Thyroid gland (tissue), 4 donors: Measurements from ENCODE around the gene KCNQ2. TPM values are rescaled to one million over a fixed set of nuclear protein-coding genes. Genes with fewer than 3 reads are reported as not detected.

ENCODE experiments used
- DNase-seq, 2 donors: peaks; one replicate each; pipeline ENCODE4 v3.0.0-alpha.2; 2019
- H3K27ac ChIP-seq, 3 donors: fragments of 200-600 bp; sonication (generic); 1 replicate in 2 of 3; 2 replicates in 1 of 3; pipeline ENCODE4 v1.5.1; 2016 to 2019; ENCODE audit warnings: mild to moderate bottlenecking in 1 of 3, moderate library complexity in 1 of 3
- H3K27me3 ChIP-seq: fragments of 200-600 bp; sonication (generic); one replicate; pipeline ENCODE4 v1.5.1; 2019
- H3K36me3 ChIP-seq, 2 donors: fragments of 200-600 bp; sonication (generic); one replicate each; pipeline ENCODE4 v1.5.1; 2016 to 2019
- H3K4me1 ChIP-seq, 2 donors: fragments of 200-600 bp; sonication (generic); one replicate each; pipeline ENCODE4 v1.5.1; 2017 to 2019
- H3K4me3 ChIP-seq, 3 donors: fragments of 200-600 bp; sonication (generic); replicated peaks in 1 of 3; 1 replicate in 2 of 3; 2 replicates in 1 of 3; pipeline ENCODE4 v1.5.1; 2016; ENCODE audit warnings: mild to moderate bottlenecking in 1 of 3
- H3K9me3 ChIP-seq: fragments of 200-600 bp; sonication (generic); one replicate; pipeline ENCODE4 v1.5.1; 2017
- CTCF ChIP-seq, 6 experiments: fragments of 200-600 bp in 3 of 6; fragments of 450-650 bp in 3 of 6; sonication (generic) in 3 of 6; IDR thresholded peaks; one replicate each; pipeline ENCODE4 v1.5.1; 2016 to 2019; ENCODE audit warnings: antibody characterized with exemption in 6 of 6, mild to moderate bottlenecking in 2 of 6, inconsistent platforms in 1 of 6, moderate library complexity in 1 of 6
- POLR2A ChIP-seq, 2 donors: fragments of 450-650 bp; IDR thresholded peaks; one replicate each; pipeline ENCODE4 v1.6.1; 2017; ENCODE audit warnings: antibody characterized with exemption in 2 of 2, mild to moderate bottlenecking in 2 of 2, moderate library complexity in 1 of 2
- WGBS, 2 donors: methylation state at CpG; one replicate each; pipeline ENCODE4 v1.1.5; 2017; 5-methylcytosine and 5-hydroxymethylcytosine counted together
- intact Hi-C: fragments of 100-400 bp; cut with DNase I; formaldehyde crosslinking; loops from one replicate; pipeline ENCODE4 v1.15.1; 2023
- total RNA-seq, 4 donors: library from RNA; depleted of rRNA; stranded (reverse); fragments of >200 nt; gene quantifications; one replicate each; pipeline ENCODE4 v1.2.3, GENCODE V29; 2016

Gene KCNQ2
- total RNA-seq, 4 donors from 2014 or later: 0.11 to 0.27 TPM; not detected in 2

- Histone ChIP-seq H3K36me3 (no peaks in the 10 kb centered on the region), H3K4me1 (no peaks in the 10 kb centered on the region), H3K4me3 (no peak overlapping the region), H3K27me3 (no peaks in the 10 kb centered on the region), H3K9me3 (no peaks in the 10 kb centered on the region), H3K27ac (no peak overlapping the region)
- no peak for DNase-seq
- 92% methylated on average over 5 to 7 of the region's 15 CpGs for WGBS, 2 donors
- TF ChIP-seq POLR2A (IDR thresholded peaks at IDR 0.05) (no peak), CTCF (IDR thresholded peaks at IDR 0.05) (no peak)
- intact Hi-C loops: no loop called here
These were observed 42.5 kb downstream of the KCNQ2 start for GRCh38 chr20:63429992-63430391.

GRCh38 chr20:63428906-63429575 lies 43.4 kb downstream of the KCNQ2 start:
- Histone ChIP-seq H3K36me3 (no peaks in the 10 kb centered on the region), H3K27ac (no peak overlapping the region), H3K4me1 (no peaks in the 10 kb centered on the region), H3K4me3 (no peak overlapping the region), H3K27me3 (no peaks in the 10 kb centered on the region), H3K9me3 (no peaks in the 10 kb centered on the region)
- intact Hi-C loops: no loop called here
- DNase-seq: no peak
- WGBS, 2 donors: 80 to 83% methylated on average over 20 of the region's 20 CpGs
- no peak for TF ChIP-seq CTCF (IDR thresholded peaks at IDR 0.05)

GRCh38 chr20:63427724-63428330 lies 44.6 kb downstream of the KCNQ2 start:
- 89 to 93% methylated on average over 21 to 23 of the region's 27 CpGs for WGBS, 2 donors
- Histone ChIP-seq H3K36me3 (no peaks in the 10 kb centered on the region), H3K27ac (no peak overlapping the region), H3K27me3 (no peaks in the 10 kb centered on the region), H3K9me3 (no peaks in the 10 kb centered on the region), H3K4me3 (no peak overlapping the region), H3K4me1 (no peaks in the 10 kb centered on the region)
- TF ChIP-seq CTCF (IDR thresholded peaks at IDR 0.05): no peak
- no peak for TF ChIP-seq POLR2A (IDR thresholded peaks at IDR 0.05)
- DNase-seq: no peak
- intact Hi-C loops: no loop called here

- no peaks in the 10 kb centered on the region for H3K4me1 ChIP-seq
- no peak for TF ChIP-seq POLR2A (IDR thresholded peaks at IDR 0.05)
- no peak for TF ChIP-seq CTCF (IDR thresholded peaks at IDR 0.05)
- no peak for DNase-seq
- no peaks in the 10 kb centered on the region for H3K27me3 ChIP-seq
- no peak overlapping the region for H3K27ac ChIP-seq
- no peak overlapping the region for H3K4me3 ChIP-seq
- 86 to 90% methylated on average over 16 of the region's 16 CpGs for WGBS, 2 donors
- no peaks in the 10 kb centered on the region for H3K9me3 ChIP-seq
- intact Hi-C loops: no loop called here
- H3K36me3 ChIP-seq: no peaks in the 10 kb centered on the region
These were observed 45.2 kb downstream of the KCNQ2 start for GRCh38 chr20:63427206-63427605.

GRCh38 chr20:63425846-63426485 lies 46.5 kb downstream of the KCNQ2 start:
- no peak for DNase-seq
- H3K27me3 ChIP-seq: no peaks in the 10 kb centered on the region
- H3K27ac ChIP-seq: no peak overlapping the region
- TF ChIP-seq CTCF (IDR thresholded peaks at IDR 0.05) (no peak), POLR2A (IDR thresholded peaks at IDR 0.05) (no peak)
- H3K4me1 ChIP-seq: no peaks in the 10 kb centered on the region
- WGBS, 2 donors: 85 to 86% methylated on average over 27 of the region's 27 CpGs
- no peak overlapping the region for H3K4me3 ChIP-seq
- intact Hi-C loops: no loop called here
- H3K9me3 ChIP-seq: no peaks in the 10 kb centered on the region
- no peaks in the 10 kb centered on the region for H3K36me3 ChIP-seq
